ENCODE measurements around the gene MRO.

MRO gene

GRCh38 chr18:50819027-50819727 is 639 bp downstream of the MRO start:
- 21 to 22% methylated on average over 16 of the region's 16 CpGs for WGBS, 2 experiments
- H3K27me3 ChIP-seq (ENCODE audit: control insufficient read depth, insufficient read depth, low read length, poor library complexity, severe bottlenecking), result no peaks in the 10 kb centered on the region
- H3K4me3 ChIP-seq (ENCODE audit: insufficient read depth, low read depth, low read length), result peak overlapping the region; percentile 18
- no peak overlapping the region for H3K27ac ChIP-seq (ENCODE audit: insufficient read depth, low read depth, low read length, poor library complexity, severe bottlenecking)
- peaks cover 36% of the 10 kb centered on the region for H3K4me1 ChIP-seq (ENCODE audit: control insufficient read depth, insufficient read depth, low read length)
- no peaks in the 10 kb centered on the region for H3K9me3 ChIP-seq (ENCODE audit: control insufficient read depth, low read length)
- no peaks in the 10 kb centered on the region for H3K36me3 ChIP-seq (ENCODE audit: control insufficient read depth, insufficient read depth, low read length)

GRCh38 chr18:50816419-50817166 is 3.2 kb downstream of the MRO start:
- Histone ChIP-seq H3K4me3 (ENCODE audit: insufficient read depth, low read depth, low read length) (no peak overlapping the region), H3K4me1 (ENCODE audit: control insufficient read depth, insufficient read depth, low read length) (peaks cover 36% of the 10 kb centered on the region), H3K27ac (ENCODE audit: insufficient read depth, low read depth, low read length, poor library complexity, severe bottlenecking) (no peak overlapping the region), H3K27me3 (ENCODE audit: control insufficient read depth, insufficient read depth, low read length, poor library complexity, severe bottlenecking) (no peaks in the 10 kb centered on the region), H3K9me3 (ENCODE audit: control insufficient read depth, low read length) (no peaks in the 10 kb centered on the region), H3K36me3 (ENCODE audit: control insufficient read depth, insufficient read depth, low read length) (no peaks in the 10 kb centered on the region)
- WGBS, 2 experiments, result 62 to 73% methylated on average over 5 of the region's 7 CpGs

GRCh38 chr18:50814395-50814794 is 5.4 kb downstream of the MRO start:
- H3K27me3 ChIP-seq (ENCODE audit: control insufficient read depth, insufficient read depth, low read length, poor library complexity, severe bottlenecking), result no peaks in the 10 kb centered on the region
- peaks cover 21% of the 10 kb centered on the region for H3K4me1 ChIP-seq (ENCODE audit: control insufficient read depth, insufficient read depth, low read length)
- 78 to 82% methylated on average over 7 of the region's 7 CpGs for WGBS, 2 experiments
- no peak overlapping the region for H3K4me3 ChIP-seq (ENCODE audit: insufficient read depth, low read depth, low read length)
- no peak overlapping the region for H3K27ac ChIP-seq (ENCODE audit: insufficient read depth, low read depth, low read length, poor library complexity, severe bottlenecking)
- no peaks in the 10 kb centered on the region for H3K9me3 ChIP-seq (ENCODE audit: control insufficient read depth, low read length)
- no peaks in the 10 kb centered on the region for H3K36me3 ChIP-seq (ENCODE audit: control insufficient read depth, insufficient read depth, low read length)

- peaks cover 16% of the 10 kb centered on the region for H3K4me1 ChIP-seq (ENCODE audit: control insufficient read depth, insufficient read depth, low read length)
- WGBS, 2 experiments, result 93 to 98% methylated on average over 2 of the region's 2 CpGs
- H3K9me3 ChIP-seq (ENCODE audit: control insufficient read depth, low read length), result no peaks in the 10 kb centered on the region
- H3K36me3 ChIP-seq (ENCODE audit: control insufficient read depth, insufficient read depth, low read length), result no peaks in the 10 kb centered on the region
- H3K27ac ChIP-seq (ENCODE audit: insufficient read depth, low read depth, low read length, poor library complexity, severe bottlenecking), result no peak overlapping the region
- H3K27me3 ChIP-seq (ENCODE audit: control insufficient read depth, insufficient read depth, low read length, poor library complexity, severe bottlenecking), result no peaks in the 10 kb centered on the region
- no peak overlapping the region for H3K4me3 ChIP-seq (ENCODE audit: insufficient read depth, low read depth, low read length)
Measured at GRCh38 chr18:50813353-50813752, 6.5 kb downstream of the MRO start.

- Histone ChIP-seq H3K9me3 (ENCODE audit: control insufficient read depth, low read length) (no peaks in the 10 kb centered on the region), H3K4me3 (ENCODE audit: insufficient read depth, low read depth, low read length) (no peak overlapping the region), H3K36me3 (ENCODE audit: control insufficient read depth, insufficient read depth, low read length) (no peaks in the 10 kb centered on the region), H3K27ac (ENCODE audit: insufficient read depth, low read depth, low read length, poor library complexity, severe bottlenecking) (no peak overlapping the region), H3K4me1 (ENCODE audit: control insufficient read depth, insufficient read depth, low read length) (peaks cover 11% of the 10 kb centered on the region), H3K27me3 (ENCODE audit: control insufficient read depth, insufficient read depth, low read length, poor library complexity, severe bottlenecking) (no peaks in the 10 kb centered on the region)
- 89 to 95% methylated on average over 2 of the region's 2 CpGs for WGBS, 2 experiments
Measured at GRCh38 chr18:50812834-50813233, 7.0 kb downstream of the MRO start.

- 83 to 94% methylated on average over 2 of the region's 2 CpGs for WGBS, 2 experiments
- Histone ChIP-seq H3K9me3 (ENCODE audit: control insufficient read depth, low read length) (no peaks in the 10 kb centered on the region), H3K27ac (ENCODE audit: insufficient read depth, low read depth, low read length, poor library complexity, severe bottlenecking) (no peak overlapping the region), H3K4me1 (ENCODE audit: control insufficient read depth, insufficient read depth, low read length) (no peaks in the 10 kb centered on the region), H3K4me3 (ENCODE audit: insufficient read depth, low read depth, low read length) (no peak overlapping the region), H3K27me3 (ENCODE audit: control insufficient read depth, insufficient read depth, low read length, poor library complexity, severe bottlenecking) (no peaks in the 10 kb centered on the region), H3K36me3 (ENCODE audit: control insufficient read depth, insufficient read depth, low read length) (no peaks in the 10 kb centered on the region)
Measured at GRCh38 chr18:50807176-50807575, 12.6 kb downstream of the MRO start.

GRCh38 chr18:50806208-50806616 is 13.6 kb downstream of the MRO start:
- H3K36me3 ChIP-seq (ENCODE audit: control insufficient read depth, insufficient read depth, low read length), result no peaks in the 10 kb centered on the region
- no peaks in the 10 kb centered on the region for H3K4me1 ChIP-seq (ENCODE audit: control insufficient read depth, insufficient read depth, low read length)
- H3K27ac ChIP-seq (ENCODE audit: insufficient read depth, low read depth, low read length, poor library complexity, severe bottlenecking), result no peak overlapping the region
- 85 to 88% methylated on average over 15 of the region's 15 CpGs for WGBS, 2 experiments
- no peaks in the 10 kb centered on the region for H3K27me3 ChIP-seq (ENCODE audit: control insufficient read depth, insufficient read depth, low read length, poor library complexity, severe bottlenecking)
- H3K9me3 ChIP-seq (ENCODE audit: control insufficient read depth, low read length), result no peaks in the 10 kb centered on the region
- H3K4me3 ChIP-seq (ENCODE audit: insufficient read depth, low read depth, low read length), result no peak overlapping the region

GRCh38 chr18:50805732-50806131 is 14.1 kb downstream of the MRO start:
- H3K27me3 ChIP-seq (ENCODE audit: control insufficient read depth, insufficient read depth, low read length, poor library complexity, severe bottlenecking), result no peaks in the 10 kb centered on the region
- 90 to 92% methylated on average over 5 of the region's 5 CpGs for WGBS, 2 experiments
- H3K9me3 ChIP-seq (ENCODE audit: control insufficient read depth, low read length), result no peaks in the 10 kb centered on the region
- H3K27ac ChIP-seq (ENCODE audit: insufficient read depth, low read depth, low read length, poor library complexity, severe bottlenecking), result no peak overlapping the region
- H3K4me3 ChIP-seq (ENCODE audit: insufficient read depth, low read depth, low read length), result no peak overlapping the region
- no peaks in the 10 kb centered on the region for H3K36me3 ChIP-seq (ENCODE audit: control insufficient read depth, insufficient read depth, low read length)
- H3K4me1 ChIP-seq (ENCODE audit: control insufficient read depth, insufficient read depth, low read length), result no peaks in the 10 kb centered on the region

- no peak overlapping the region for H3K27ac ChIP-seq (ENCODE audit: insufficient read depth, low read depth, low read length, poor library complexity, severe bottlenecking)
- no peaks in the 10 kb centered on the region for H3K27me3 ChIP-seq (ENCODE audit: control insufficient read depth, insufficient read depth, low read length, poor library complexity, severe bottlenecking)
- no peaks in the 10 kb centered on the region for H3K9me3 ChIP-seq (ENCODE audit: control insufficient read depth, low read length)
- WGBS, 2 experiments, result 91 to 93% methylated on average over 11 of the region's 11 CpGs
- no peaks in the 10 kb centered on the region for H3K36me3 ChIP-seq (ENCODE audit: control insufficient read depth, insufficient read depth, low read length)
- H3K4me1 ChIP-seq (ENCODE audit: control insufficient read depth, insufficient read depth, low read length), result no peaks in the 10 kb centered on the region
- H3K4me3 ChIP-seq (ENCODE audit: insufficient read depth, low read depth, low read length), result no peak overlapping the region
Measured at GRCh38 chr18:50803592-50803991, 16.2 kb downstream of the MRO start.

- Histone ChIP-seq H3K4me1 (ENCODE audit: control insufficient read depth, insufficient read depth, low read length) (no peaks in the 10 kb centered on the region), H3K4me3 (ENCODE audit: insufficient read depth, low read depth, low read length) (no peak overlapping the region), H3K9me3 (ENCODE audit: control insufficient read depth, low read length) (no peaks in the 10 kb centered on the region), H3K27me3 (ENCODE audit: control insufficient read depth, insufficient read depth, low read length, poor library complexity, severe bottlenecking) (no peaks in the 10 kb centered on the region), H3K27ac (ENCODE audit: insufficient read depth, low read depth, low read length, poor library complexity, severe bottlenecking) (no peak overlapping the region), H3K36me3 (ENCODE audit: control insufficient read depth, insufficient read depth, low read length) (no peaks in the 10 kb centered on the region)
- 64% methylated on average over 3 of the region's 3 CpGs for WGBS, 2 experiments
Measured at GRCh38 chr18:50802141-50802540, 17.7 kb downstream of the MRO start.

Data from ectodermal cell (in vitro differentiated cells).